Pancreas (tissue), 10 donors: ENCODE measurements around the gene INSYN2B. TPM values are rescaled to one million over a fixed set of nuclear protein-coding genes. Genes with fewer than 3 reads are reported as not detected.

Experiments used
- ATAC-seq, 4 donors: fragments of 200-7000 bp; cut with Tn5 transposase; one replicate each; pipeline versions ENCODE4 v1.8.0 to v1.9.1; 2020; ENCODE audit warnings: mild to moderate bottlenecking in 4 of 4, moderate library complexity in 4 of 4
- DNase-seq, 6 donors: peaks; one replicate each; pipeline ENCODE4 v3.0.0-alpha.2; 2020
- FAIRE-seq: peaks from 2 replicates; lab custom pipeline; 2012; peaks lifted over from hg19 to GRCh38; lab: Jason Lieb, UNC
- H3K27ac ChIP-seq, 4 donors: fragments of 200-600 bp; sonication (generic); 1 replicate in 3 of 4; 2 replicates in 1 of 4; pipeline versions ENCODE4 v1.5.0 to v1.8.0; 2020
- H3K27me3 ChIP-seq, 4 donors: fragments of 200-600 bp; one replicate each; pipeline ENCODE4 v1.8.0; 2021
- H3K36me3 ChIP-seq, 3 donors: fragments of 200-600 bp; sonication (generic) in 1 of 3; one replicate each; pipeline versions ENCODE4 v1.5.0 to v1.8.0; 2020 to 2021
- H3K4me1 ChIP-seq, 3 donors: fragments of 200-600 bp; one replicate each; pipeline ENCODE4 v1.8.0; 2021
- H3K4me3 ChIP-seq, 4 donors: fragments of 200-600 bp; sonication (generic) in 2 of 4; one replicate each; pipeline versions ENCODE4 v1.5.0 to v1.8.0; 2020 to 2021
- H3K9me3 ChIP-seq, 4 donors: fragments of 200-600 bp; one replicate each; pipeline ENCODE4 v1.8.0; 2021
- CTCF ChIP-seq, 4 donors: fragments of 200-600 bp; sonication (generic) in 3 of 4; IDR thresholded peaks; one replicate each; pipeline versions ENCODE4 v1.5.0 to v1.8.0; 2021; ENCODE audit warnings: antibody characterized with exemption in 4 of 4
- WGBS, 2 donors: extraction: QIAGEN DNeasy Blood & Tissue Kit; methylation state at CpG; one replicate each; pipeline ENCODE4 v1.1.7; 2013; 5-methylcytosine and 5-hydroxymethylcytosine counted together
- intact Hi-C, 3 donors: fragments of 100-400 bp; cut with DNase I; formaldehyde crosslinking; loops; one replicate each; pipeline versions ENCODE4 v1.11.1 to v1.14.2; 2022
- polyA plus RNA-seq, 2 donors: library from polyadenylated mRNA; stranded (reverse); fragments of 200-250 nt; gene quantifications; one replicate each; pipeline ENCODE4 v1.2.3, GENCODE V29; 2013
- total RNA-seq, 6 donors: library from RNA; stranded (reverse); fragmentation: NEBNext Ultra II Directional in 4 of 6; extraction: Animal tissue kit (Norgen Biotek cat#: 25700) in 4 of 6; gene quantifications; one replicate each; pipeline versions ENCODE4 v1.2.1 to v1.2.4, GENCODE V29; 2021 to 2023
- donor health status: healthy with polysubstance abuse.
- donor health status: DM: no; HTN: no; CAD: no; lungs with moderate emphysema.
- donor health status: DM: no; HTN: no; CAD: no.
- donor health status: control.
- donor health status: control.
- donor health status: Bipolar disorder and iron deficiency.
- donor health status: DM: yes; HTN: yes; CAD: no.
- donor health status: DM: no; HTN: no; CAD: no.
- donor health status: DM: no; HTN: no; CAD: no.
- donor health status: DM: yes; HTN: yes; CAD: no.

INSYN2B gene
- total and polyA plus RNA-seq, 8 donors: 0.02 TPM; not detected in 7

- WGBS, 2 donors: 48 to 54% methylated on average over 1 of the region's 1 CpG
- no peak for TF ChIP-seq CTCF (IDR thresholded peaks at IDR 0.05)
- no peaks in the 10 kb centered on the region for H3K27me3 ChIP-seq
- no peak for ATAC-seq
- H3K4me3 ChIP-seq: no peak overlapping the region
- H3K9me3 ChIP-seq: no peaks in the 10 kb centered on the region
- intact Hi-C loops: no loop called here
- DNase-seq: no peak
- H3K36me3 ChIP-seq: no peaks in the 10 kb centered on the region
- FAIRE-seq: no peak
- H3K27ac ChIP-seq: no peak overlapping the region
- H3K4me1 ChIP-seq: no peaks in the 10 kb centered on the region
These were observed 71.4 kb downstream of the INSYN2B start for GRCh38 chr5:169908864-169909263.

GRCh38 chr5:169906745-169907649 is 73.3 kb downstream of the INSYN2B start:
- FAIRE-seq (no peak), ATAC-seq (no peak), DNase-seq (no peak)
- Histone ChIP-seq H3K9me3 (no peaks in the 10 kb centered on the region), H3K36me3 (no peaks in the 10 kb centered on the region), H3K4me3 (no peak overlapping the region), H3K4me1 (no peaks in the 10 kb centered on the region), H3K27me3 (no peaks in the 10 kb centered on the region), H3K27ac (no peak overlapping the region)
- WGBS, 2 donors: 63 to 74% methylated on average over 8 of the region's 8 CpGs
- intact Hi-C loops: no loop called here
- no peak for TF ChIP-seq CTCF (IDR thresholded peaks at IDR 0.05)

GRCh38 chr5:169905017-169905416 is 75.3 kb downstream of the INSYN2B start:
- ATAC-seq: no peak
- no peak overlapping the region for H3K4me3 ChIP-seq
- H3K27ac ChIP-seq: no peak overlapping the region
- no peaks in the 10 kb centered on the region for H3K9me3 ChIP-seq
- no peak for DNase-seq
- no peak for TF ChIP-seq CTCF (IDR thresholded peaks at IDR 0.05)
- intact Hi-C loops: no loop called here
- WGBS, 2 donors: 58 to 72% methylated on average over 1 of the region's 1 CpG
- H3K36me3 ChIP-seq: no peaks in the 10 kb centered on the region
- no peaks in the 10 kb centered on the region for H3K4me1 ChIP-seq
- H3K27me3 ChIP-seq: no peaks in the 10 kb centered on the region
- FAIRE-seq: no peak

- H3K27me3 ChIP-seq: no peaks in the 10 kb centered on the region
- WGBS, 2 donors: 44 to 49% methylated on average over 5 of the region's 5 CpGs
- no peak overlapping the region for H3K4me3 ChIP-seq
- intact Hi-C loops: no loop called here
- no peaks in the 10 kb centered on the region for H3K36me3 ChIP-seq
- TF ChIP-seq CTCF (IDR thresholded peaks at IDR 0.05): no peak
- no peak overlapping the region for H3K27ac ChIP-seq
- no peak for ATAC-seq
- no peaks in the 10 kb centered on the region for H3K9me3 ChIP-seq
- FAIRE-seq: no peak
- no peaks in the 10 kb centered on the region for H3K4me1 ChIP-seq
- no peak for DNase-seq
These were observed 75.8 kb downstream of the INSYN2B start for GRCh38 chr5:169904508-169904907.

GRCh38 chr5:169904059-169904458 is 76.2 kb downstream of the INSYN2B start:
- H3K4me1 ChIP-seq: no peaks in the 10 kb centered on the region
- no peaks in the 10 kb centered on the region for H3K9me3 ChIP-seq
- FAIRE-seq (no peak), ATAC-seq (no peak), DNase-seq (no peak)
- no peak overlapping the region for H3K4me3 ChIP-seq
- H3K36me3 ChIP-seq: no peaks in the 10 kb centered on the region
- WGBS, 2 donors: 66 to 67% methylated on average over 2 of the region's 2 CpGs
- intact Hi-C loops: no loop called here
- H3K27me3 ChIP-seq: no peaks in the 10 kb centered on the region
- no peak overlapping the region for H3K27ac ChIP-seq
- TF ChIP-seq CTCF (IDR thresholded peaks at IDR 0.05): no peak
